Liver (tissue), 9 donors: Measurements from ENCODE around the gene BAG5. TPM values are rescaled to one million over a fixed set of nuclear protein-coding genes. Genes with fewer than 3 reads are reported as not detected.

Source experiments
- DNase-seq: peaks from one replicate; pipeline ENCODE4 v3.0.0-alpha.2; 2017; ENCODE audit warnings: low spot score
- H3K27ac ChIP-seq, 2 donors: one replicate each; pipeline ENCODE4 v1.7.0; 2013; ENCODE audit warnings: inconsistent platforms in 2 of 2, low read length in 2 of 2, control low read depth in 1 of 2, low read depth in 1 of 2, mild to moderate bottlenecking in 1 of 2
- H3K27me3 ChIP-seq, 4 donors: one replicate each; pipeline versions ENCODE4 v1.6.1 to v1.7.0; 2013; ENCODE audit warnings: low read length in 3 of 4, inconsistent platforms in 1 of 4, mild to moderate bottlenecking in 1 of 4, moderate library complexity in 1 of 4; ENCODE audit not compliant: control insufficient read depth in 4 of 4, insufficient read depth in 4 of 4
- H3K36me3 ChIP-seq, 4 donors: one replicate each; pipeline versions ENCODE4 v1.6.1 to v1.7.0; 2013; ENCODE audit warnings: low read length in 3 of 4, mild to moderate bottlenecking in 3 of 4, low read depth in 1 of 4, moderate library complexity in 1 of 4; ENCODE audit not compliant: control insufficient read depth in 4 of 4, insufficient read depth in 3 of 4
- H3K4me1 ChIP-seq, 4 donors: one replicate each; pipeline versions ENCODE4 v1.6.1 to v1.7.0; 2013; ENCODE audit warnings: low read length in 3 of 4, mild to moderate bottlenecking in 3 of 4, moderate library complexity in 1 of 4; ENCODE audit not compliant: control insufficient read depth in 4 of 4, insufficient read depth in 4 of 4
- H3K4me3 ChIP-seq, 3 donors: one replicate each; pipeline versions ENCODE4 v1.6.1 to v1.7.0; 2013; ENCODE audit warnings: low read length in 3 of 3, control low read depth in 1 of 3, low read depth in 1 of 3, mild to moderate bottlenecking in 1 of 3
- H3K9ac ChIP-seq, 2 donors: one replicate each; pipeline ENCODE4 v1.7.0; 2013; ENCODE audit warnings: low read length in 2 of 2, mild to moderate bottlenecking in 2 of 2, moderate library complexity in 2 of 2, control low read depth in 1 of 2, low read depth in 1 of 2
- H3K9me3 ChIP-seq, 4 donors: one replicate each; pipeline versions ENCODE4 v1.6.1 to v1.7.0; 2013; ENCODE audit warnings: low read length in 3 of 4; ENCODE audit not compliant: control insufficient read depth in 4 of 4
- ATF3 ChIP-seq: IDR thresholded peaks from 2 replicates; pipeline ENCODE4 v1.6.1; 2016; ENCODE audit warnings: antibody characterized with exemption
- EGR1 ChIP-seq, 2 donors: IDR thresholded peaks; 2 replicates each; pipeline ENCODE4 v1.6.1; 2016 to 2018; ENCODE audit warnings: antibody characterized with exemption in 2 of 2, low read depth in 2 of 2
- FOXA1 ChIP-seq: IDR thresholded peaks from 2 replicates; pipeline ENCODE4 v1.6.1; 2016; ENCODE audit warnings: antibody characterized with exemption
- FOXA2 ChIP-seq: IDR thresholded peaks from 2 replicates; pipeline ENCODE4 v1.6.1; 2016; ENCODE audit warnings: antibody characterized with exemption
- GABPA ChIP-seq, 2 donors: IDR thresholded peaks in 1 of 2; conservative IDR thresholded peaks in 1 of 2; 2 replicates each; pipeline ENCODE4 v1.6.1; 2016; ENCODE audit warnings: antibody characterized with exemption in 2 of 2, mild to moderate bottlenecking in 1 of 2, moderate library complexity in 1 of 2
- HNF4A ChIP-seq, 2 donors: conservative IDR thresholded peaks; 2 replicates each; pipeline ENCODE4 v1.6.1; 2016; ENCODE audit warnings: antibody characterized with exemption in 2 of 2, mild to moderate bottlenecking in 2 of 2
- HNF4G ChIP-seq: IDR thresholded peaks from 2 replicates; pipeline ENCODE4 v1.6.1; 2016; ENCODE audit warnings: antibody characterized with exemption
- JUND ChIP-seq, 2 donors: IDR thresholded peaks; 2 replicates each; pipeline ENCODE4 v1.6.1; 2016; ENCODE audit warnings: antibody characterized with exemption in 2 of 2
- MAX ChIP-seq: IDR thresholded peaks from 2 replicates; pipeline ENCODE4 v1.6.1; 2016; ENCODE audit warnings: antibody characterized with exemption
- NR2F2 ChIP-seq: IDR thresholded peaks from 2 replicates; pipeline ENCODE4 v1.6.1; 2016; ENCODE audit warnings: antibody characterized with exemption
- RAD21 ChIP-seq, 2 donors: IDR thresholded peaks; 2 replicates each; pipeline ENCODE4 v1.6.1; 2016; ENCODE audit warnings: antibody characterized with exemption in 2 of 2, mild to moderate bottlenecking in 2 of 2
- RXRA ChIP-seq, 2 donors: IDR thresholded peaks; 2 replicates each; pipeline ENCODE4 v1.6.1; 2017 to 2018; ENCODE audit warnings: antibody characterized with exemption in 2 of 2, mild to moderate bottlenecking in 1 of 2
- SP1 ChIP-seq: IDR thresholded peaks from 2 replicates; pipeline ENCODE4 v1.6.1; 2018; ENCODE audit warnings: antibody characterized with exemption, mild to moderate bottlenecking
- TAF1 ChIP-seq: conservative IDR thresholded peaks from 2 replicates; pipeline ENCODE4 v1.6.1; 2016; ENCODE audit warnings: antibody characterized with exemption, mild to moderate bottlenecking
- YY1 ChIP-seq: IDR thresholded peaks from 2 replicates; pipeline ENCODE4 v1.6.1; 2016; ENCODE audit warnings: antibody characterized with exemption, mild to moderate bottlenecking
- WGBS: extraction: QIAGEN DNeasy Blood & Tissue Kit; methylation state at CpG from one replicate; pipeline ENCODE4 v1.1.7; 2013; 5-methylcytosine and 5-hydroxymethylcytosine counted together
- polyA plus RNA-seq, 2 donors: library from polyadenylated mRNA; stranded (reverse) in 1 of 2; unstranded in 1 of 2; fragments of 200-250 nt in 1 of 2; fragments of >200 nt in 1 of 2; fragmentation: Nextera tagmentation in 1 of 2; extraction: Ambion mirVana in 1 of 2; gene quantifications; one replicate each; pipeline versions ENCODE4 v1.2.1 to v1.2.3, GENCODE V29; 2013 to 2015
- total RNA-seq, 2 donors: library from RNA; depleted of rRNA; stranded (reverse); fragments of >200 nt; gene quantifications; one replicate each; pipeline ENCODE4 v1.2.3, GENCODE V29; 2014
- TF ChIP-seq, protein P1 (sequence below): fragments of 150-350 bp; IDR thresholded peaks from 2 replicates; pipeline ENCODE4 v1.5.1; 2017; ENCODE audit warnings: improper control_type of control experiment, low read depth, low read length; ENCODE audit not compliant: missing input control
- TF ChIP-seq, protein P2 (sequence below): IDR thresholded peaks from 2 replicates; pipeline ENCODE4 v1.6.1; 2016; ENCODE audit warnings: antibody characterized with exemption
- donor health status: healthy.
- donor health status: healthy.
- donor health status: healthy.
- donor health status: healthy.
- donor health status: healthy.

BAG5 gene
- total and polyA plus RNA-seq, 4 donors, result 5.4 to 12.5 (median 8.8) TPM

GRCh38 chr14:103550451-103551337, 11.8 kb downstream of the BAG5 start:
- H3K9ac ChIP-seq, result no peak overlapping the region
- H3K4me3 ChIP-seq, result no peak overlapping the region
- no peak for DNase-seq
- WGBS, result 85% methylated on average over 22 of the region's 22 CpGs
- H3K4me1 ChIP-seq, result no peaks in the 10 kb centered on the region
- TF ChIP-seq HNF4A (conservative IDR thresholded peaks at IDR 0.05) (no peak), YY1 (no peak), NR2F2 (no peak)
- H3K36me3 ChIP-seq, result peaks cover 0 to 2% (median 0%) of the 10 kb centered on the region in 4 donors
- H3K27me3 ChIP-seq, result no peaks in the 10 kb centered on the region
- H3K9me3 ChIP-seq, result no peaks in the 10 kb centered on the region
- no peak overlapping the region for H3K27ac ChIP-seq

GRCh38 chr14:103549361-103550311, 12.8 kb downstream of the BAG5 start:
- Histone ChIP-seq H3K27ac (no peak overlapping the region), H3K27me3 (no peaks in the 10 kb centered on the region), H3K36me3 (peaks cover 0 to 2% (median 0%) of the 10 kb centered on the region in 4 donors), H3K9ac (no peak overlapping the region), H3K4me1 (no peaks in the 10 kb centered on the region), H3K4me3 (no peak overlapping the region), H3K9me3 (no peaks in the 10 kb centered on the region)
- DNase-seq, result no peak
- TF ChIP-seq NR2F2 (no peak), HNF4A (conservative IDR thresholded peaks at IDR 0.05) (no peak), YY1 (no peak), HNF4G (no peak), TAF1 (no peak), EGR1 (IDR thresholded peaks at IDR 0.05; ENCODE audit: low read depth in 2 of 2) (no peak), FOXA2 (no peak), JUND (IDR thresholded peaks at IDR 0.05) (no peak), FOXA1 (no peak)
- TF ChIP-seq, protein P1, sequence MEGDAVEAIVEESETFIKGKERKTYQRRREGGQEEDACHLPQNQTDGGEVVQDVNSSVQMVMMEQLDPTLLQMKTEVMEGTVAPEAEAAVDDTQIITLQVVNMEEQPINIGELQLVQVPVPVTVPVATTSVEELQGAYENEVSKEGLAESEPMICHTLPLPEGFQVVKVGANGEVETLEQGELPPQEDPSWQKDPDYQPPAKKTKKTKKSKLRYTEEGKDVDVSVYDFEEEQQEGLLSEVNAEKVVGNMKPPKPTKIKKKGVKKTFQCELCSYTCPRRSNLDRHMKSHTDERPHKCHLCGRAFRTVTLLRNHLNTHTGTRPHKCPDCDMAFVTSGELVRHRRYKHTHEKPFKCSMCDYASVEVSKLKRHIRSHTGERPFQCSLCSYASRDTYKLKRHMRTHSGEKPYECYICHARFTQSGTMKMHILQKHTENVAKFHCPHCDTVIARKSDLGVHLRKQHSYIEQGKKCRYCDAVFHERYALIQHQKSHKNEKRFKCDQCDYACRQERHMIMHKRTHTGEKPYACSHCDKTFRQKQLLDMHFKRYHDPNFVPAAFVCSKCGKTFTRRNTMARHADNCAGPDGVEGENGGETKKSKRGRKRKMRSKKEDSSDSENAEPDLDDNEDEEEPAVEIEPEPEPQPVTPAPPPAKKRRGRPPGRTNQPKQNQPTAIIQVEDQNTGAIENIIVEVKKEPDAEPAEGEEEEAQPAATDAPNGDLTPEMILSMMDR, result no peak
- 84% methylated on average over 30 of the region's 30 CpGs for WGBS

DNA sequence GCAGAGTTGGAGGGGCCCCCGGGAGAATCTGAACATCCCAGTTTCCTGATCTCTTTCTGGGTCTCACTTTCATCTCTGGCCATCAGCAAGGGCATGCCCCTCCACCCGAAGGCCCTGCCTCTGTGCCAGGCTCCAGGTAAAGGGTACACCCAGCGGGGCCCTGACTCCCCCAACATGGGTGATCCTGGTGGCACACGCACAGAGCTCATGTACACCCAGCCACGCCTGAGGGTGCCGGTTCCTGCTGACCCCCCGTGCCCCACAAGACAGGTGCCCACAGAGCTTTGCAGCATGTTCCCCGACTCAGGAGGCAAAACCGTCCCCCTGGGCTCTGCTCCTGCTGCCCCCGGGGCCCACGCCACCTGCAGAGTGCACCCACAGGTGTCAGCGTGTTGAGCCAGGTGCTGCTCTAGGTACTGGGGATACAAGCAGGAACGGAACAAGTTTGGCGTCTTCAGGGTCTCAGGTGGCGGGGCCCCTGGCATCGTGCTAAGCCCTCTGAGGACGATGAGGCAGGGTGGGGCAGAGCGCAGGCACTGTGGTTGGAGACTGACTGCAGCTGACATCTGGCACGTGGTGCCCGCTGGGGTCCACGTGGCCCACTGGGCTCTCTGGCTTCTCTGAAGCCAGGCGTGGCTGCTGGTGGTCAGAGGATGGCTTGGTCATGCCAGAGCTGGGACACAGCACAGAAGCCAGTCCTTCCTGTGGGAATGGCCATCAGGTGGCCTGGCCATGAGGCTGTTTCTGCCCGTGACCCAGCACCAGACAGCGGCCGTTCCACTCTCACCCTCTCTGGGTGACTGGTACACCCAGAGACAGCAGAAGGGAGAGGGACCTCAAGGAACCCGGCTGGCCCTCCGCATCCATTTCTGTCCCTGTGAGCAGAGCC, 13.8 kb downstream of the BAG5 start:
- DNase-seq, result no peak
- Histone ChIP-seq H3K27ac (no peak overlapping the region), H3K9ac (no peak overlapping the region), H3K27me3 (no peaks in the 10 kb centered on the region), H3K9me3 (no peaks in the 10 kb centered on the region), H3K36me3 (peaks cover 0 to 2% (median 0%) of the 10 kb centered on the region in 4 donors), H3K4me3 (no peak overlapping the region), H3K4me1 (peaks cover 0 to 3% (median 0%) of the 10 kb centered on the region in 4 donors)
- WGBS, result 90% methylated on average over 27 of the region's 27 CpGs
- TF ChIP-seq TAF1, result no peak
- no peak for TF ChIP-seq MAX
- no peak for TF ChIP-seq RXRA (IDR thresholded peaks at IDR 0.05)
- no peak for TF ChIP-seq GABPA (IDR thresholded peaks at IDR 0.05 in 1 of 2, conservative IDR thresholded peaks at IDR 0.05 in 1 of 2)
- TF ChIP-seq SP1, result no peak
- TF ChIP-seq HNF4A (conservative IDR thresholded peaks at IDR 0.05), result no peak
- no peak for TF ChIP-seq RAD21 (IDR thresholded peaks at IDR 0.05)
- no peak for TF ChIP-seq NR2F2
- no peak for TF ChIP-seq ATF3
- no peak for TF ChIP-seq FOXA2
- TF ChIP-seq, protein P2, sequence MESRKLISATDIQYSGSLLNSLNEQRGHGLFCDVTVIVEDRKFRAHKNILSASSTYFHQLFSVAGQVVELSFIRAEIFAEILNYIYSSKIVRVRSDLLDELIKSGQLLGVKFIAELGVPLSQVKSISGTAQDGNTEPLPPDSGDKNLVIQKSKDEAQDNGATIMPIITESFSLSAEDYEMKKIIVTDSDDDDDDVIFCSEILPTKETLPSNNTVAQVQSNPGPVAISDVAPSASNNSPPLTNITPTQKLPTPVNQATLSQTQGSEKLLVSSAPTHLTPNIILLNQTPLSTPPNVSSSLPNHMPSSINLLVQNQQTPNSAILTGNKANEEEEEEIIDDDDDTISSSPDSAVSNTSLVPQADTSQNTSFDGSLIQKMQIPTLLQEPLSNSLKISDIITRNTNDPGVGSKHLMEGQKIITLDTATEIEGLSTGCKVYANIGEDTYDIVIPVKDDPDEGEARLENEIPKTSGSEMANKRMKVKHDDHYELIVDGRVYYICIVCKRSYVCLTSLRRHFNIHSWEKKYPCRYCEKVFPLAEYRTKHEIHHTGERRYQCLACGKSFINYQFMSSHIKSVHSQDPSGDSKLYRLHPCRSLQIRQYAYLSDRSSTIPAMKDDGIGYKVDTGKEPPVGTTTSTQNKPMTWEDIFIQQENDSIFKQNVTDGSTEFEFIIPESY, result no peak
- TF ChIP-seq HNF4G, result no peak
